Spinal cord (tissue), 10 donors: ENCODE measurements around the gene LENEP. TPM values are rescaled to one million over a fixed set of nuclear protein-coding genes. Genes with fewer than 3 reads are reported as not detected.
A peak's percentile ranks its signal among the peaks of the same experiment; 100 is the strongest.

Experiments
- DNase-seq, 6 donors: peaks; one replicate each; pipeline versions ENCODE4 v3.0.0 to v3.0.0-alpha.2; 2013 to 2015; ENCODE audit warnings: low spot score in 6 of 6, low read depth in 4 of 6
- H3K27ac ChIP-seq: one replicate; pipeline ENCODE4 v1.5.1; 2013; ENCODE audit warnings: low read depth, low read length, control low read depth
- H3K27me3 ChIP-seq: one replicate; pipeline ENCODE4 v1.6.1; 2013; ENCODE audit warnings: low read length; ENCODE audit not compliant: control insufficient read depth, insufficient read depth
- H3K36me3 ChIP-seq: one replicate; pipeline ENCODE4 v1.6.1; 2013; ENCODE audit warnings: low read length; ENCODE audit not compliant: control insufficient read depth, insufficient read depth
- H3K4me1 ChIP-seq: one replicate; pipeline ENCODE4 v1.6.1; 2013; ENCODE audit warnings: low read length; ENCODE audit not compliant: control insufficient read depth, insufficient read depth
- H3K4me3 ChIP-seq: one replicate; pipeline ENCODE4 v1.5.1; 2013; ENCODE audit warnings: low read depth, low read length, control low read depth
- H3K9me3 ChIP-seq: one replicate; pipeline ENCODE4 v1.6.1; 2013; ENCODE audit warnings: low read length; ENCODE audit not compliant: control insufficient read depth, insufficient read depth
- WGBS: methylation state at CpG from one replicate; pipeline ENCODE4 v1.1.5; 2013; ENCODE audit warnings: missing lambda C conversion rate; ENCODE audit not compliant: insufficient coverage; 5-methylcytosine and 5-hydroxymethylcytosine counted together
- polyA plus RNA-seq, 2 donors: library from polyadenylated mRNA; unstranded; fragments of 120-200 nt; gene quantifications; one replicate each; pipeline ENCODE4 v1.2.1, GENCODE V29; 2013; ENCODE audit not compliant: insufficient read length in 2 of 2
- total RNA-seq, 2 donors: library from RNA; depleted of rRNA in 1 of 2; stranded (reverse); fragments of 120-200 nt in 1 of 2; fragments of >200 nt in 1 of 2; gene quantifications; one replicate each; pipeline versions ENCODE4 v1.2.3 to v1.2.4, GENCODE V29; 2013 to 2014
- donor health status: healthy.

Gene LENEP
- total and polyA plus RNA-seq, 4 donors = 0.22 to 0.39 TPM; not detected in 2

GRCh38 chr1:155003227-155003765, 9.9 kb downstream of the LENEP start:
- peaks cover 4% of the 10 kb centered on the region for H3K27me3 ChIP-seq
- H3K4me1 ChIP-seq = peaks cover 86% of the 10 kb centered on the region
- DNase-seq = peak in 2 of 6 donors; percentile 56 to 62
- WGBS = under 1% methylated on average over 19 of the region's 37 CpGs
- H3K4me3 ChIP-seq = peak overlapping the region; percentile 68
- no peaks in the 10 kb centered on the region for H3K9me3 ChIP-seq
- H3K36me3 ChIP-seq = peaks cover 8% of the 10 kb centered on the region
- H3K27ac ChIP-seq = peak overlapping the region; percentile 85

DNA sequence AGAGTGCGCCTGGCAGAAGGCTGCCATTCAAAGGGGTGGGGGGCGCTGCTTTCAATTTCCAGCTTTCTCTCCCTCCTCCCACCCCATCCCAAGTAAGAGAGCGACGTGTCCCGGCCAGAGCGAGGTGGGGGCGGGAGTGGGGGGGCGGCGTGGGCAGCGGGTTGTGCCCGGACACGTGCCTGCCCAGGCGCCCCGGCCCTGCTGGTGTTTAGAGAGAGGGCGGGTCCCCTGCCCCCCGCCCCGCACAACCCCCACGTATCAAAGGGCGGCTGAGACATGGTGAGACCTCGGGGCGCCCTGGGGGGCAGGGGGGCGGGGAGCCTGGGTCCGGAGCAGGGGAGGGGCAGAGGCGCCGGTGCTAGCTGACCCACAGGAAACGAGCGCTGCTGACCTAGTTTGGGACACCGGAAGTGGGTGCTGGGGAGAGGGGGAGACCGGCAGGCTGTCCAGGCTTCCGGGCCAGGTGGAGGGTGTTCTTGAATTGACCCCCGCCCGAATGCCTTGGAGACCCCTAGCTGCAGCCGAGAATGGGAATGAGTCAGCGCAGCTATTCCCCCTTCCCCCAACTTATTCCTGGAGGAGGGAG, 10.5 kb downstream of the LENEP start:
- peaks cover 88% of the 10 kb centered on the region for H3K4me1 ChIP-seq
- WGBS = 0% methylated on average over 11 of the region's 34 CpGs
- H3K27me3 ChIP-seq = peaks cover 4% of the 10 kb centered on the region
- H3K4me3 ChIP-seq = peak overlapping the region; percentile 68
- no peaks in the 10 kb centered on the region for H3K9me3 ChIP-seq
- peaks cover 9% of the 10 kb centered on the region for H3K36me3 ChIP-seq
- peak overlapping the region; percentile 85 for H3K27ac ChIP-seq
- DNase-seq = peak in 2 of 6 donors; percentile 50 to 57

DNA sequence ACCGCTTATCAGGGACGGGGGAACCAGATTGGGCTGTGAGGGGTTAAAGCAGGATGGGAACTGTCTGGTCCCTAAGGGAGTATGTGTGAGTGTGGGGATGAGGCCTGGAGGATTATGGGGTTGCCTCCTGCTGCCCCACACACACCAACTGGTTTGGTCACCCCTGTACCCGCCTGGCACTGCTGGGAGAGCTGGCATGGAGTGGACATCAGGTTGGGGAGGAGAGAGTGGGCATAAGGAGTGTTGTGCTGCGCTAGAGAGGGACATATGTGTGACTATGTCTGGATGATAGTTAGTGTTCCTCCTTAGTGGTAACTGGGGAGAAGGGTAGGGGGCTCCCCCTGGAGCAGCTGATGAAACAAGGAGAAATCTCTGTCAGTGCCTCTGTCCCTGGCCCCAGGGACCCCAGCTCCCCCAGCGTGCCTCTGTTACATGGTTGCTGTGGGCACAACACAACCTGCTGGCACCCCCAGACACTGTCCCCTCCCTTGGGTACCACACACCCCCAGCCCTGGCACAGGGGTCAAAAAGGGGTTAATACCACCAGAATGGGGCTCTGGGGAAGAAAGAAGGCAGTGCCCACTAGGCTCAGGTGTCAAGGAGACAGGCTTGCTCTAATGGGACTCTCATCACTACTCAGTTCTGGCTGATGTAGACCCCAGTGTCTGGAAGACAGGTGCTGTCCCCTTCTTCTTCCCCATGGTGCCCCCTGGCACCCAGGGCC, 11.1 kb downstream of the LENEP start:
- H3K4me3 ChIP-seq = peak overlapping the region; percentile 68
- WGBS = 20% methylated on average over 1 of the region's 5 CpGs
- H3K4me1 ChIP-seq = peaks cover 85% of the 10 kb centered on the region
- no peaks in the 10 kb centered on the region for H3K9me3 ChIP-seq
- H3K36me3 ChIP-seq = peaks cover 9% of the 10 kb centered on the region
- no peak for DNase-seq
- H3K27me3 ChIP-seq = peaks cover 4% of the 10 kb centered on the region
- peak overlapping the region; percentile 85 for H3K27ac ChIP-seq

- 46% methylated on average over 2 of the region's 17 CpGs for WGBS
Measured at GRCh38 chr1:155005076-155006011, 12.0 kb downstream of the LENEP start.

DNA sequence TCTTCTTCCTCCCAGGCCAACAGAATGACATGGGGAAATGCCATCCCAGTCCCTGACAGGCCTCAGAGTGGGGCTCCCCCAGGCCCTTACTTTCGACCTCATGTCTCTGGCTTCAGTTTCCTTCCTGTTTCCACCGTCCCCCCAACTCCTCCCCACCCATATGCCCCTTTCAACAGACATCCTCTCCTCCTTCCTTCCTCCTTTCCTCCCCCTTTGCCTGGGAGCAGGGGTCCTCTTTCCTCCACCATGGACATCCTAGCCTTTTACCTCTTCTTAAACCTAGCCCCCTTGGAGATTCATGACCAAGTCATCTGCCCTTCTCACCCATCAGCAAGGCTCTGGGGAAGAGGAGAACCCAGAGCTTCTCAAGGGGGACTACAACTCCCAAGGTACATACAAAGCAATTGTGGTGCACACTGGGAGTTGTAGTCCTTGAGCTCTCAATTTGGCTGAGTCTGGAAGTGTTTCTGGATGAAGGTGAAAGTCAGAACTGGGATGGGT, 13.3 kb downstream of the LENEP start:
- Histone ChIP-seq H3K36me3 (peaks cover 19% of the 10 kb centered on the region), H3K27ac (no peak overlapping the region), H3K9me3 (no peaks in the 10 kb centered on the region), H3K27me3 (peaks cover 4% of the 10 kb centered on the region), H3K4me3 (no peak overlapping the region), H3K4me1 (peaks cover 78% of the 10 kb centered on the region)
- peak in 3 of 6 donors; percentile 23 to 75 (median 74) for DNase-seq
- WGBS = 87% methylated on average over 2 of the region's 2 CpGs

More at GRCh38 chr1:155005076-155006011, 12.0 kb downstream of the LENEP start:
- peak in 2 of 6 donors; percentile 32 to 72 for DNase-seq
- Histone ChIP-seq H3K9me3 (no peaks in the 10 kb centered on the region), H3K36me3 (peaks cover 11% of the 10 kb centered on the region), H3K27ac (peak overlapping the region; percentile 85), H3K4me1 (peaks cover 80% of the 10 kb centered on the region), H3K27me3 (peaks cover 4% of the 10 kb centered on the region), H3K4me3 (no peak overlapping the region)

DNA sequence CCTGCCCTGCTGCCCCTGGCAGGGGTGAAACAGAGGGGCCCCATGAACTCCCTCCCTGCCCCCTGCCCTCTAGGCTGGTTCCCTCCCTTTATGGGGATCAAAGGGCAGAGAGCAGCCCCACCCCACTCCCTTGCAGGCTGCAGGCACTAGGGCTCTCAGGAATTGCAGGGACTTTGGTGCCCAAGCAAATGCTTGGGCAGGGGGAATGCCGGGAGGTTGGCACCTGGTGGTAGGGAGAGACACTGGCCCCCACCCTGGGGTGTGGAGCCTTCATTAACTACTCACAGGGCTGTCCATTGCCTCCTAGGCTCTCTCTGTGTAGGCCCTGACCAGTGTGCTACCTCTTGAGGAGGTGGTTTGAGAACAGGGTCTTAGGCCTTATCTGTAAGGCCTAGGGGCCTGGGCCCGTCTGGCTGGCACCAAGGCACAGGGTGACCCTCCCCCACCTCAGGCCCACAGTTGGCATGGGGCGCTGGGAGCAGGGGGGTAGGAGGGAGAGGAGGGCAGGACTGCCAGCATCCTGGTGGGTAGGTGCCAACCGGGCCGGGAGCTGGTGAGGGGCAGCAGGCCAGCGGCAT, 14.0 kb downstream of the LENEP start:
- Histone ChIP-seq H3K36me3 (peaks cover 19% of the 10 kb centered on the region), H3K27me3 (peaks cover 4% of the 10 kb centered on the region), H3K4me1 (peaks cover 85% of the 10 kb centered on the region), H3K9me3 (no peaks in the 10 kb centered on the region), H3K4me3 (no peak overlapping the region), H3K27ac (no peak overlapping the region)
- 35% methylated on average over 5 of the region's 6 CpGs for WGBS
- DNase-seq = peak in 2 of 6 donors; percentile 16 to 76

- Histone ChIP-seq H3K4me1 (peaks cover 80% of the 10 kb centered on the region), H3K27me3 (no peaks in the 10 kb centered on the region), H3K36me3 (peaks cover 19% of the 10 kb centered on the region), H3K9me3 (no peaks in the 10 kb centered on the region), H3K27ac (no peak overlapping the region), H3K4me3 (no peak overlapping the region)
- 66% methylated on average over 9 of the region's 16 CpGs for WGBS
- DNase-seq = no peak
Measured at GRCh38 chr1:155008015-155008941, 14.9 kb downstream of the LENEP start.

DNA sequence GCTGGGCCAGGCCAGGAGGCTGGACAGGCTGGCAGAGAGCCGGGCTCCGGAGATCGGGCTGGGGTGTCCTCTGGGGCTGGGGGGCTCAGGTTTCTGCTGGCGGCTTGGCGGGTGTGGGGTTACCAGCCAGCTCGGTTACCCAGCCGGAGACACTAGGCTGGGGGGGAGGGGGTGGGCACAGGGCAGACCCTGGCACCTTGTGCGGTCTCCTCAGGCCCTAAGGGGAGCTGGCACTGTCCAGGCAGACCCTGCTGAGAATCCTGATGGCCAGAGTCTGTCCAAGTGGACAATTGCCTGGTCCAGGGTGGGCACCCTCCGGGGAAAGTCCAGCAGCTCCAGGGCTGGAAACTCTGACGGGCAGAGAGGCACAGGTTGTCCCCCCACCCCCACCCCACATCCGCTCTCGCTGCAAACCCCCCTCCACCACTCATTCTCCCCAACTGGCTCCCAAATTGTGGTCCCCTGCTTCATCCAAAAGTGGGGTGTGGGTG, 15.9 kb downstream of the LENEP start:
- H3K4me1 ChIP-seq = peaks cover 70% of the 10 kb centered on the region
- no peak overlapping the region for H3K27ac ChIP-seq
- WGBS = 75% methylated on average over 9 of the region's 12 CpGs
- no peaks in the 10 kb centered on the region for H3K9me3 ChIP-seq
- no peak for DNase-seq
- peaks cover 19% of the 10 kb centered on the region for H3K36me3 ChIP-seq
- H3K4me3 ChIP-seq = no peak overlapping the region
- H3K27me3 ChIP-seq = no peaks in the 10 kb centered on the region
